ENCODE data around the gene CHRND.

- no peak for TF ChIP-seq EZH2 (IDR thresholded peaks at IDR 0.05; ENCODE audit: low read depth, unreplicated experiment)
- no peak for TF ChIP-seq EZH2phosphoT487 (IDR thresholded peaks at IDR 0.05; ENCODE audit: unreplicated experiment)
Measured at GRCh38 chr2:232493701-232494474, 32.1 kb upstream of the CHRND start.

Data from GM23338 (cell line).